ENCODE data around the gene MBD2.

- no peak for TF ChIP-seq POLR2AphosphoS5 (IDR thresholded peaks at IDR 0.05; ENCODE audit: low read depth, low read length)
- TF ChIP-seq TAF1 (IDR thresholded peaks at IDR 0.05; ENCODE audit: borderline replicate concordance, low read depth, low read length): no peak
- TF ChIP-seq POLR2A (IDR thresholded peaks at IDR 0.05; ENCODE audit: low read depth, low read length): no peak
Measured at GRCh38 chr18:54130177-54130576, 94.3 kb downstream of the MBD2 start.

Measured in GM12892 (cell line).